Testis (tissue), 2 donors: ENCODE results near the gene GADD45GIP1.

Source experiments
- CTCF ChIP-seq, 3 experiments: fragments of 450-650 bp in 2 of 3; fragments of 200-600 bp in 1 of 3; sonication (generic) in 1 of 3; IDR thresholded peaks; one replicate each; pipeline ENCODE4 v1.5.1; 2016 to 2019; ENCODE audit warnings: antibody characterized with exemption in 3 of 3, mild to moderate bottlenecking in 2 of 3, moderate library complexity in 1 of 3
- POLR2A ChIP-seq: fragments of 450-650 bp; IDR thresholded peaks from one replicate; pipeline ENCODE4 v1.6.1; 2017; ENCODE audit warnings: antibody characterized with exemption, mild to moderate bottlenecking, moderate library complexity

GRCh38 chr19:12946731-12947496 is 10.1 kb downstream of the GADD45GIP1 start:
- TF ChIP-seq CTCF (IDR thresholded peaks at IDR 0.05) (no peak), POLR2A (no peak)
